Measurements from ENCODE around the gene PLCH1. TPM values are rescaled to one million over a fixed set of nuclear protein-coding genes. Genes with fewer than 3 reads are reported as not detected.
A peak's percentile ranks its signal among the peaks of the same experiment; 100 is the strongest.

The PLCH1 gene
- under 1 TPM in 1 of 2 donors, not detected in 1; 0.05 TPM for total RNA-seq
- long read RNA-seq, donor 1: 0 reads
- long read RNA-seq, donor 2: 0 reads

- peak; percentile 85 for DNase-seq (ENCODE audit: low spot score)
- intact Hi-C loops (cut with DNase I): no loop called here
These were observed at the start of gene PLCH1 for GRCh38 chr3:155744626-155745324. Gene PLCH1 (minus strand): TSS chr3:155745071. CDS start chr3:155704224, 40,847 bp downstream.

GRCh38 chr3:155792532-155792931 is 47.7 kb upstream of the PLCH1 start:
- no peak for DNase-seq (ENCODE audit: low spot score)
- intact Hi-C loops (cut with DNase I): no loop called here

GRCh38 chr3:155791190-155791589 is 46.3 kb upstream of the PLCH1 start:
- intact Hi-C loops (cut with DNase I): no loop called here

DNA sequence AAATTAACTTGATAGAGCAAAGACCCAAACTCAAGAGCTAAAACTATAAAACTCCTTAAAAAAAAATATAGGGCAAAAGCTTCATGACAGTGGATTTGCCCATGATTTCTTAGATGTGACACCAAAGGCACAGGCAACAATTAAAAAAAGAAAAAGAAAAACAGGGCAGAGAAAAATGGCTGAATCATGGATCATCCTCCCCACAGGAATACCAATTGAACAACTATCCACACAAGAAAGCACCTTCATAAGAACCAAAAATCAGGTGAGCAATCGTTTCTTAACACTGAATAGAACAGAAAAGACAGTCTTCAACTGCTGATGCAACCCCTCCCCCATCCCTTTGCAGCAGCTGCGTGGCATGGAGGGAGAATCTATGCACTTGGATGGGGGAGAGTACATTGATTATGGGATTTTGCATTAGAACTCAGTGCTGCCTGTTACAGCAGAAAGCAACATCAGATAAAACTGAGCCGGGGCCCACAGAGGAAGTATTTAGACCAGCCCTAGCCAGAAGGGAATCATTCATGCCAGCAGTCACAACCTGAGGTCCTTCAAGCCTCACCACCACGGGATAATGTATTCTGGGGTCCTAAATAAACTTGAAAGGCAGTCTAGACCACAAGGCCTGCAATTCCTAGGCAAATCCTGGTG is 45.5 kb upstream of the PLCH1 start:
- intact Hi-C loops (cut with DNase I): no loop called here
- no peak for DNase-seq (ENCODE audit: low spot score)

More at GRCh38 chr3:155791190-155791589, 46.3 kb upstream of the PLCH1 start:
- DNase-seq (ENCODE audit: low spot score): no peak

DNA sequence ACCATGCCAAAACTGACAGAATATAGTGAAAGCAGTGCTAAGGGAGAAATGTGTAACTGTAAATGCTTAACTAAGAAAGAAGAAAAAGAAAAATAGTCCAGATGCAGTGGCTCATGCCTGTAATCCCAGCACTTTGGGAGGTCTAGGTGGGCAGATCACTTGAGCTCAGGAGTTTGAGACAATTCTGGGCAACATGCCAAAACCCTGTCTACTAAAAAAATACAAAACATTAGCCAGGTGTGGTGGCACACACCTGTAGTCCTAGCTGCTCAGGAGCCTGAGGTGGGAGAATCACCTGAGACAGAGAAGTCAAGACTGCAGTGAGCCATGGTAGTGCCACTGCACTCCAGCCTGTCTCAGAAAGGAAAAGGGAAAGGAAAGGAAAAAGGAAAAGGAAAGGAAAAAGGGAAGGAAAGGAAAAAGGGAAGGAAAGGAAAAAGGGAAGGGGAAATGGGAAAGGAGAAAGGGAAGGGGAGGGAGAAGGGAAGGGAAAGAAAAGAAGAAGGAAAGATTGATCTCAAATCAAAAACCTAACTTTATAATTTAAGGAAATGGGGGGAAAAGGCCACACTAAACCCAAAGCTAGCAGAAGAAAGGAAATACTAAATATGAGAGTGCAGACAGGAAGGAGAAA is 40.9 kb upstream of the PLCH1 start:
- DNase-seq (ENCODE audit: low spot score): no peak
- intact Hi-C loops (cut with DNase I): no loop called here

- intact Hi-C loops (cut with DNase I): no loop called here
- no peak for DNase-seq (ENCODE audit: low spot score)
These were observed 37.6 kb upstream of the PLCH1 start for GRCh38 chr3:155782390-155782953.

- intact Hi-C loops (cut with DNase I): no loop called here
- no peak for DNase-seq (ENCODE audit: low spot score)
These were observed 35.4 kb upstream of the PLCH1 start for GRCh38 chr3:155780291-155780690.

GRCh38 chr3:155778462-155778861 is 33.6 kb upstream of the PLCH1 start:
- intact Hi-C loops (cut with DNase I): no loop called here
- no peak for DNase-seq (ENCODE audit: low spot score)

GRCh38 chr3:155772801-155773200 is 27.9 kb upstream of the PLCH1 start:
- DNase-seq (ENCODE audit: low spot score): no peak
- intact Hi-C loops (cut with DNase I): no loop called here

DNA sequence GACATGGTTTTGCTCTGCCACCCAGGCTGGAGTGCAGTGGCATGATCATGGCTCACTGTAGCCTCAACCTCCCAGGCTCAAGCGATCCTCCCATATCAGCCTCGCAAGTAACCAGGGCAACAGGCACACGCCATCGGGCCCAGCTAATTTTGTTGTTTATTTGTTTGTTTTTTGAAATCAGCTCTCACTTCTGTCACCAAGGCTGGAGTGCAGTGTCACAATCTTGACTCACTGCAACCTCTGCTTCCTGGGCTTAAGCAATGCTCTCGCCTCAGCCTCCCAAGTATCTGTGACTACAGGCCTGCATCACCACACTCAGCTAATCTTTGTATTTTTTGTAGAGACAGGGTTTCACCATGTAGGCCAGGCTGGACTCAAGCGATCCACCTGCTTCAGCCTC is 26.3 kb upstream of the PLCH1 start:
- no peak for DNase-seq (ENCODE audit: low spot score)
- intact Hi-C loops (cut with DNase I): no loop called here

DNA sequence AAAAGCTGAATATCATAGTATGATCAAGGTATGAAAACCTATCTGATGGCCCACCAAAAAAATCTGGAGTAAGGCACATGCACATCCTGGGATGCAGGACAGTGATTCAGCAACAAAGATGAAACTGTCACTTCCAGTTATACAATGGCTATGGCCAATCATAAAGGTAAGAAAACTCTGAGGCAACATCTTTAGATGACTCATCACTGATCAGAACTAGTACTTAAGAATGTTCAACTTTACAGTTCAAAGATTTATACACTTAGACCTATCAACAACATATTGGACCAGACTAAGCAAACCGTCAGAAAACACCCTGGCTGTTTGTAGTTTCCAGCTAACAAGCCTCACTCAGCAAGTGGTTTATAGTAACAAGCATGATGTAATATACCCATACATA is 21.3 kb upstream of the PLCH1 start:
- DNase-seq (ENCODE audit: low spot score): no peak
- intact Hi-C loops (cut with DNase I): no loop called here

- DNase-seq (ENCODE audit: low spot score): no peak
- intact Hi-C loops (cut with DNase I): loop anchor here in 1 of 2 donors (5.0 kb wide), 1 partner anchor 623 kb away; no protein-coding TSS in a partner anchor
These were observed 19.1 kb upstream of the PLCH1 start for GRCh38 chr3:155763870-155764463.

DNA sequence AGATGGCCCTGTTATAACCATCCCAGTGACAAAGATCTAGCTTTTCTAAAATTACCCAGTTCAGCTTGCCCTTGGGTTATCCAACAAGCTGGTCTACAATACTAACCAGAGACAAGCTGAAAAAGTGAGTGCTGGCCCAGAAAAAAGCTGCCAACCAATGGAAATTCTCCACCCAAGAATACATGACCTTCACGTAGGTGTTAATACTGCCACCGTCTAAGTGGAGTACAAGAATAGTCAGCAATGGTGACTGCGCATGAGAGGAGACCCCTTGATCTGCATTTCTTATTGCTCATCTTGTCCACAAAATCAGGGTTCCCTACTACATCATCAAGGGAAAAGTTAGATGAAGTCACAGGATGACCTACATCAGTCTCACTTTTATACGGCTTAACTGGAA is 15.8 kb upstream of the PLCH1 start:
- no peak for DNase-seq (ENCODE audit: low spot score)
- intact Hi-C loops (cut with DNase I): loop anchor here in 1 of 2 donors (5.0 kb wide), 1 partner anchor 627 kb away; no protein-coding TSS in a partner anchor

- intact Hi-C loops (cut with DNase I): no loop called here
- no peak for DNase-seq (ENCODE audit: low spot score)
These were observed 12.7 kb upstream of the PLCH1 start for GRCh38 chr3:155757577-155757976.

- intact Hi-C loops (cut with DNase I): no loop called here
These were observed 8.3 kb upstream of the PLCH1 start for GRCh38 chr3:155753038-155753639.

DNA sequence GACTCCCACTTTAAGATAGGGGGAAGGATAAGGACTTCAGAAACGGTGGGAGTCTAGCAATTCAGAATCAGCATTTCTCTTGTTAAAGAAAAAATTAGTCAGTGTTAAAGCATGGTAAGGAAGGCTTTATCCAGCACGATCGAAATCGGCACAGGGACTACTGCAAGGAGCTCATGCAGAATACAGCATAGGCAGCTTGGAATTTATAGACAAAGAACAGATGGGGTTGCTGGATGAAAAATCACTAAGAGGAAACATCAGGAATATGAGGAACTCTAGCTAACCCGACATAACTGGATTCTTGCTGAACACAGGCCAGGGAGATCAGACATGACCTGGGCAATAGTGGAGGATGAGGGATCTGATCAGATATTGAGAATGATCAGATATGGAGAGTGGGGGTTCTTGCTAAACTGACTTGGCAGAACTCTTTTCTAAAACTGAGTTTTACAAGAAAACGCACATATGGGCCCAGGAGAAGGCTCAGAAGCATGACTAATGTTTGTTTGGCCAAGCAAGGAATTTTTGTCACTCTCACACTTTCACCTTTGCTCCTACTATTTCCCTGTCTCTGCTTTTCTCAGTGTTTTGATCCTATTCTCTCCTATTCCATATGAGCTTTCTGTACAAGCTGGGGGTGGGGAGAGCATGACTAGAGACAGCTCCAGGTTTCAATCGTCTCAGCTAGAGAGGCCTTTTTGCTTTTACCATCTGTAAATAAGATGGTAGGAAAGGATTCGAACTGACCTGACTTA is 3.9 kb upstream of the PLCH1 start:
- no peak for DNase-seq (ENCODE audit: low spot score)
- intact Hi-C loops (cut with DNase I): no loop called here

More at GRCh38 chr3:155753038-155753639, 8.3 kb upstream of the PLCH1 start:
- no peak for DNase-seq (ENCODE audit: low spot score)

DNA sequence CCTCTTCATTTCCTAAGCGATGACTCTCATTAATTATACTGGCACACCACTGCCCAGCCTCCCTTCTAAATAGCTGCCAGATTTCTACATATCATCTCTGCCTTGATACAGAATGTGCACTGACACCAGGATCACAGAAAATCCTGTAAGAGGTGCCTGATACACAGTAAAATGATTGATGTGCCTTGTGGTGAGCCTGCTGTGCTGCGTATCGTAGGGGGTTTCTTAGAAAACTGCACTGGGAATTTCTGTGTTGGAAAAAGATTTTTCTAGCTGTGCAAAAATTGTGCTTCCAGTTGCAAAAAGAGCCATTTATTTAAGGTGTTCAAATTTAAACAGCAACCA is 3.0 kb upstream of the PLCH1 start:
- DNase-seq (ENCODE audit: low spot score): no peak
- intact Hi-C loops (cut with DNase I): no loop called here

GRCh38 chr3:155747286-155747945 is 2.5 kb upstream of the PLCH1 start:
- intact Hi-C loops (cut with DNase I): no loop called here
- DNase-seq (ENCODE audit: low spot score): no peak

Data from posterior vena cava (tissue), 2 donors.